ENCODE data around the gene PANX2. TPM values are rescaled to one million over a fixed set of nuclear protein-coding genes. Genes with fewer than 3 reads are reported as not detected.

The PANX2 gene
- total and polyA plus RNA-seq, 8 donors = 0.25 to 1.8 (median 1.1) TPM; not detected in 3

DNA sequence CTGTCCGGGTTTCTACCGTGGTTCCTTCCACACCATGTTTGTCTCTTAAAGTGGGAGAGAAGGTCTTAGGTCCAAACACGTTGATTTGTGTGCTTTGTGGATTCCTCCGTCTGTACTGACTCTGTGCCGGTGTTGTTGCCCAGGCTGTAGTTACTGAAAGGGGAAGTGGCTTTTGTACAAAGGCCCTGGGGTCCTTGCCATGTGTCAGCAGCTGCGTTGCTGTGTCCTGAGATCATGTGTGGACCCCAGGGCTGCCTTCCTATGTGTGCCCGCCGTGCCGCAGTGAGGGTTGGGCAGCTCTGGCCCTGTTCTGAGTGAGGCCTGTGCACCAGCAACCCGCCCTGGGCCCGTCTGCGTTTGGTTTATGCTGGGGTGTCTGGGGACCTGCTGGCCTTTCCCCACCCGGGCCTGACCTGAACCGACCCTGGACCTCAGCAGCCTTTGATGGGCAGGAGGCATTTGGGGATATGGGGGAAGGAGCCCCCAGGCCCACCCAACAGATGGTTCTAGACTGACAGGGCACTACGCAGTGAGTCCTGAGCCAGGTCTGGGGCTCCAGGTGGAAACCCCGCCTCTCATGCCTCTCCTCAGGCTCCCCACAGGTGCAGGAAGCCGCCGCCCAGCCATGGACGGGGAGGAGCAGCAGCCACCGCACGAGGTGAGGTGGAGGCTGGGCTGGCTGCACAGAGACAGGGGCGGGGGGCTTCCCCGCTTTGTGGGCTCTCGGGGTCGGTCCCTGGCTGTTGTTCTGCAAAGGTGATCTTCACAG lies 22.1 kb downstream of the PANX2 start:
- peaks cover 20 to 50% (median 46%) of the 10 kb centered on the region in 4 donors for H3K36me3 ChIP-seq
- DNase-seq = peak in 1 of 2 donors; percentile 53
- peak overlapping the region in 2 of 4 donors; percentile 30 to 44 for H3K4me3 ChIP-seq
- no peaks in the 10 kb centered on the region for H3K9me3 ChIP-seq
- WGBS, 5 donors = 47 to 67% (median 57%) methylated on average over 22 to 25 of the region's 25 CpGs
- intact Hi-C loops (cut with DNase I; ENCODE audit: low total_unique reads) = no loop called here
- peaks cover 38 to 59% (median 58%) of the 10 kb centered on the region in 4 donors for H3K4me1 ChIP-seq
- H3K27me3 ChIP-seq = no peaks in the 10 kb centered on the region
- peak overlapping the region; percentile 82 to 93 (median 89) for H3K27ac ChIP-seq
- TF ChIP-seq POLR2AphosphoS5 (IDR thresholded peaks at IDR 0.05) (no peak), POLR2A (IDR thresholded peaks at IDR 0.05) (no peak)

DNA sequence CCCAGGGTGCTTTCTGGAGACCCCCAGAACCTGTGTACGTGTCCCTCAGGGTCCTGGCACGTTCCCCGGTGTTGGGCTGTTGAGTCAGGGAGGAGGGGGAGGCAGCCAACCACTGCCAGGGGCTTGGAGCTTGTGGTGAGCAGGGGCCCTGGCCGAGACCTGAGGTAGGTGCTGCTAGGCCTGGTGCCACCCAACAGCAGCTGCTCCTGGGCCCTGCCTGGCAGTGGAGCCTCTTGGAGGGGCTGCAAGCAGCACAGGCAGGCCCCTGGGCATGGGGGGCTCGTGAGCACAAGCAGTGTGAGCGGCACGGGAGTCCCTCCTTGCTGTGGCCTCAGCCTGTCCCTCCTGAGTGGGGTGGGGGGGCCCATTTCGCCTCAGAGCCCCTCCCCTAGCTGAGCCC lies 23.1 kb downstream of the PANX2 start:
- DNase-seq = no peak
- H3K27me3 ChIP-seq = no peaks in the 10 kb centered on the region
- H3K4me3 ChIP-seq = no peak overlapping the region
- WGBS, 5 donors = 78 to 94% (median 84%) methylated on average over 4 to 8 of the region's 8 CpGs
- H3K4me1 ChIP-seq = peaks cover 38 to 51% (median 48%) of the 10 kb centered on the region in 4 donors
- TF ChIP-seq POLR2A (IDR thresholded peaks at IDR 0.05) (no peak), EP300 (IDR thresholded peaks at IDR 0.05) (no peak), POLR2AphosphoS5 (IDR thresholded peaks at IDR 0.05) (no peak)
- TF ChIP-seq, protein P1, sequence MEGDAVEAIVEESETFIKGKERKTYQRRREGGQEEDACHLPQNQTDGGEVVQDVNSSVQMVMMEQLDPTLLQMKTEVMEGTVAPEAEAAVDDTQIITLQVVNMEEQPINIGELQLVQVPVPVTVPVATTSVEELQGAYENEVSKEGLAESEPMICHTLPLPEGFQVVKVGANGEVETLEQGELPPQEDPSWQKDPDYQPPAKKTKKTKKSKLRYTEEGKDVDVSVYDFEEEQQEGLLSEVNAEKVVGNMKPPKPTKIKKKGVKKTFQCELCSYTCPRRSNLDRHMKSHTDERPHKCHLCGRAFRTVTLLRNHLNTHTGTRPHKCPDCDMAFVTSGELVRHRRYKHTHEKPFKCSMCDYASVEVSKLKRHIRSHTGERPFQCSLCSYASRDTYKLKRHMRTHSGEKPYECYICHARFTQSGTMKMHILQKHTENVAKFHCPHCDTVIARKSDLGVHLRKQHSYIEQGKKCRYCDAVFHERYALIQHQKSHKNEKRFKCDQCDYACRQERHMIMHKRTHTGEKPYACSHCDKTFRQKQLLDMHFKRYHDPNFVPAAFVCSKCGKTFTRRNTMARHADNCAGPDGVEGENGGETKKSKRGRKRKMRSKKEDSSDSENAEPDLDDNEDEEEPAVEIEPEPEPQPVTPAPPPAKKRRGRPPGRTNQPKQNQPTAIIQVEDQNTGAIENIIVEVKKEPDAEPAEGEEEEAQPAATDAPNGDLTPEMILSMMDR (IDR thresholded peaks at IDR 0.05) = no peak
- H3K36me3 ChIP-seq = peaks cover 29 to 58% (median 55%) of the 10 kb centered on the region in 4 donors
- H3K9me3 ChIP-seq = no peaks in the 10 kb centered on the region
- intact Hi-C loops (cut with DNase I; ENCODE audit: low total_unique reads) = no loop called here
- H3K27ac ChIP-seq = no peak overlapping the region

DNA sequence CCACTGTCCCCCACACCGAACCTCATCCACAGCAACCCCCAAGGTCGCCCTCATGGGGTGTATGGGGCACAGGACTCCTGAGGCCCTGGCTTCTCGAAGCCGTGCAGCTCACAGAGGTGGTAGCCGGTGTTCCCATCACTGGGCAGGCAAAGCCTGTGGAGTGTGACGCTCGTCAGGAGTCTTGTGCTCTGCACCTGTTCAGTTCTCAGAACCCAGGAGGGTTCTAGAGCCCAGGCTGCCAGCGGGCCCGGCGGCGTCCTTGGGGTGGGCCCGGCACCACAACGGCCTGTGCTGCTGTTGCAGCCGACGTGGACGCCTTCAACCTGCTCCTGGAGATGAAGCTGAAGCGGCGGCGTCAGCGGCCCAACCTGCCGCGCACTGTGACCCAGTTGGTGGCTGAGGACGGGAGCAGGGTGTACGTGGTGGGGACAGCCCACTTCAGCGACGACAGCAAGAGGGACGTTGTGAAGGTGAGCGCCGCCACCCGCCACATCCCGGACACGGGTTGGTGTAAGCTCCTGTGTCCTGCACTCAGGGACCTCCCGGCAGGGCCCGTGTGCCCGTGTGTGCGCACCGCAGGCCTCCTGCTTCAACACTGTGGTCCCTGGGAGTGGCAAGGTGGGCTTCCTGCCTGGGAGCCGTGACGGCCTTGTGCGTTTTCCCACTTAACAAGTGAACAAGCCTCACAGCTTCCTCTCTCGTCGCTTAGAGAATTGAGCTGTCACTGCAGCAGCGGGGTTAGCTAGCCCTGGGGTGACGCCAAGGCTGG lies 23.7 kb downstream of the PANX2 start:
- TF ChIP-seq POLR2AphosphoS5 (IDR thresholded peaks at IDR 0.05) (no peak), POLR2A (IDR thresholded peaks at IDR 0.05) (no peak), EP300 (IDR thresholded peaks at IDR 0.05) (no peak)
- TF ChIP-seq, protein P1 (IDR thresholded peaks at IDR 0.05) = no peak
- intact Hi-C loops (cut with DNase I; ENCODE audit: low total_unique reads) = no loop called here
- Histone ChIP-seq H3K4me1 (peaks cover 38 to 50% (median 43%) of the 10 kb centered on the region in 4 donors), H3K4me3 (no peak overlapping the region), H3K9me3 (no peaks in the 10 kb centered on the region), H3K36me3 (peaks cover 29 to 64% (median 59%) of the 10 kb centered on the region in 4 donors), H3K27ac (no peak overlapping the region), H3K27me3 (no peaks in the 10 kb centered on the region)
- 92 to 95% (median 94%) methylated on average over 26 to 44 of the region's 44 CpGs for WGBS, 5 donors
- no peak for DNase-seq

DNA sequence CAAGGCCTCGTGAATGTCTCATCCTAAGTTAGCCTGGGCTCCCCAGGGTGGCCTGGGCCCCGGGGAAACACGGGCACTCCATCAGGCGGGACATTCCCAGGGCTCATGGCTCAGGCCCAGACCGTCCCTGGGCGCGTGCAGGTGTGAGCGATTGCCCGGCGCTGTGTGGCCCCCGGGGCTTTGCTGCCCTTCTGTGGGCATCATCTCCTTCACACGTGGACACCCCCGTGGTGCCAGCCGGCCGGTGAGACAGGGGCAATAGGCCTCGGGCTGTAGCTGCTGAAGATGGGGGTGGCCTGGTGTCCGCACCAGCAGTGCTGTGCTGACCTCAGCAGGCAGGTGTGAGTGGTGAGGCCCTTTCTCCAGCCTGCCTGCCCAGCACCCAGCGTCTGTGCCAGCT lies 25.7 kb downstream of the PANX2 start:
- TF ChIP-seq EP300 (IDR thresholded peaks at IDR 0.05) = no peak
- TF ChIP-seq POLR2AphosphoS5 (IDR thresholded peaks at IDR 0.05) = no peak
- no peak for TF ChIP-seq POLR2A (IDR thresholded peaks at IDR 0.05)
- TF ChIP-seq, protein P1 (IDR thresholded peaks at IDR 0.05) = no peak
- Histone ChIP-seq H3K9me3 (no peaks in the 10 kb centered on the region), H3K36me3 (peaks cover 29 to 65% (median 60%) of the 10 kb centered on the region in 4 donors), H3K4me1 (peaks cover 28 to 43% (median 34%) of the 10 kb centered on the region in 4 donors), H3K27ac (no peak overlapping the region), H3K4me3 (no peak overlapping the region), H3K27me3 (no peaks in the 10 kb centered on the region)
- no peak for DNase-seq
- intact Hi-C loops (cut with DNase I; ENCODE audit: low total_unique reads) = no loop called here
- WGBS, 5 donors = 86 to 93% (median 88%) methylated on average over 10 to 18 of the region's 18 CpGs
